GM23248 (cell line): Measurements from ENCODE around the gene ARL6IP1.
"Not testable (repeated sequence)": the region's sequence is repeated elsewhere in the genome, so short reads cannot be mapped to it uniquely, and the experiment has no call there.

Experiments
- EZH2 ChIP-seq: fragments of 200-600 bp; sonication (generic); IDR thresholded peaks from 2 replicates; pipeline ENCODE4 v1.6.1; 2018; ENCODE audit warnings: antibody characterized with exemption, mild to moderate bottlenecking; ENCODE audit not compliant: insufficient read depth, poor library complexity, severe bottlenecking
- EZH2phosphoT487 ChIP-seq: fragments of 200-600 bp; sonication (generic); IDR thresholded peaks from 2 replicates; pipeline ENCODE4 v1.6.1; 2018; ENCODE audit warnings: antibody characterized with exemption, moderate library complexity, mild to moderate bottlenecking, low read depth; ENCODE audit not compliant: insufficient read depth

DNA sequence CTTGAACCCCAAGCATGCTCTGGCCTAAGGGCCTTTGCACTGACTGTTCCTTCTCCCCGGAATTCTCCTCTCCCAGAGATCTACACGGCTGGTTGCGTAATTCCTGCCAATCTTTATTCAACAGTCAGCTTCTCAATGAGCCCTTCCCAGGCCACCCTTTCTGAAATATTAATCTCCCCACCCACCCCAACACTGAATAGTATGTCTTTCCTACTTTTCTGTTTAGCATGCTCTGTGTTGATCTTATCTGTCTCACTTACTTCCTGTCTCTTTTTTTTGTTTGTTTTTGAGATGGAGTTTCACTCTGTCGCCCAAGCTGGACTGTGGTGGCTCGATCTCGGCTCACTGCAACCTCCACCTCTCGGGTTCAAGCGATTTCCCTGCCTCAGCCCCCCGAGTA lies 44.7 kb downstream of the ARL6IP1 start:
- not testable (repeated sequence) for TF ChIP-seq EZH2phosphoT487, EZH2
